Right atrium auricular region (tissue), 2 donors: ENCODE measurements around the gene MED15. TPM values are rescaled to one million over a fixed set of nuclear protein-coding genes. Genes with fewer than 3 reads are reported as not detected.

Experiments
- DNase-seq: peaks from one replicate; pipeline ENCODE4 v3.0.0-alpha.2; 2019; ENCODE audit warnings: low spot score
- H3K27ac ChIP-seq, 2 donors: fragments of 200-600 bp; sonication (generic); 1 replicate in 1 of 2; 2 replicates in 1 of 2; pipeline ENCODE4 v1.5.1; 2016 to 2019
- H3K27me3 ChIP-seq, 2 donors: fragments of 200-600 bp; sonication (generic); one replicate each; pipeline versions ENCODE4 v1.5.1 to v1.6.0; 2017 to 2019
- H3K36me3 ChIP-seq: fragments of 200-600 bp; sonication (generic); one replicate; pipeline ENCODE4 v1.5.1; 2016
- H3K4me1 ChIP-seq, 2 donors: fragments of 200-600 bp; sonication (generic); one replicate each; pipeline versions ENCODE4 v1.5.1 to v1.6.0; 2017 to 2019
- H3K4me3 ChIP-seq, 2 donors: fragments of 200-600 bp; sonication (generic); 1 replicate in 1 of 2; 2 replicates in 1 of 2; pipeline ENCODE4 v1.5.1; 2017 to 2019; ENCODE audit warnings: mild to moderate bottlenecking in 1 of 2, moderate library complexity in 1 of 2
- H3K9me3 ChIP-seq, 2 donors: fragments of 200-600 bp; sonication (generic); one replicate each; pipeline ENCODE4 v1.5.1; 2019
- CTCF ChIP-seq, 2 donors: fragments of 200-600 bp; sonication (generic); IDR thresholded peaks; one replicate each; pipeline ENCODE4 v1.5.1; 2019; ENCODE audit warnings: antibody characterized with exemption in 2 of 2
- total RNA-seq, 2 donors: library from RNA; depleted of rRNA; stranded (reverse); fragments of >200 nt; gene quantifications; one replicate each; pipeline ENCODE4 v1.1.0, GENCODE V29; 2016

Gene MED15
- total RNA-seq, 2 donors from 2014 or later: 18.8 to 40.6 TPM

- H3K36me3 ChIP-seq: no peaks in the 10 kb centered on the region
- no peaks in the 10 kb centered on the region for H3K27me3 ChIP-seq
- DNase-seq: no peak
- TF ChIP-seq CTCF (IDR thresholded peaks at IDR 0.05): no peak
- H3K27ac ChIP-seq: no peak overlapping the region
- no peaks in the 10 kb centered on the region for H3K9me3 ChIP-seq
- no peak overlapping the region for H3K4me3 ChIP-seq
- no peaks in the 10 kb centered on the region for H3K4me1 ChIP-seq
Observed at GRCh38 chr22:20634560-20635226, 127.3 kb downstream of the MED15 start.

- H3K36me3 ChIP-seq: no peaks in the 10 kb centered on the region
- no peaks in the 10 kb centered on the region for H3K4me1 ChIP-seq
- H3K27me3 ChIP-seq: no peaks in the 10 kb centered on the region
- H3K4me3 ChIP-seq: no peak overlapping the region
- H3K9me3 ChIP-seq: no peaks in the 10 kb centered on the region
- no peak for DNase-seq
- TF ChIP-seq CTCF (IDR thresholded peaks at IDR 0.05): no peak
- H3K27ac ChIP-seq: no peak overlapping the region
Observed at GRCh38 chr22:20635227-20635591, 127.8 kb downstream of the MED15 start.

- no peak for DNase-seq
- no peak overlapping the region for H3K4me3 ChIP-seq
- no peaks in the 10 kb centered on the region for H3K36me3 ChIP-seq
Observed at GRCh38 chr22:20636075-20636812, 128.8 kb downstream of the MED15 start.

GRCh38 chr22:20636945-20637344, 129.5 kb downstream of the MED15 start:
- Histone ChIP-seq H3K4me3 (no peak overlapping the region), H3K9me3 (no peaks in the 10 kb centered on the region), H3K4me1 (no peaks in the 10 kb centered on the region), H3K27ac (no peak overlapping the region), H3K27me3 (no peaks in the 10 kb centered on the region), H3K36me3 (no peaks in the 10 kb centered on the region)
- TF ChIP-seq CTCF (IDR thresholded peaks at IDR 0.05): no peak
- DNase-seq: no peak

More at GRCh38 chr22:20636075-20636812, 128.8 kb downstream of the MED15 start:
- H3K27ac ChIP-seq: no peak overlapping the region
- no peak for TF ChIP-seq CTCF (IDR thresholded peaks at IDR 0.05)
- no peaks in the 10 kb centered on the region for H3K4me1 ChIP-seq
- no peaks in the 10 kb centered on the region for H3K27me3 ChIP-seq
- no peaks in the 10 kb centered on the region for H3K9me3 ChIP-seq

Other genes starting within 250 kb of the MED15 start
- gene RTN4R, start 239.3 kb upstream of the MED15 start, total RNA-seq: 1 to 10 TPM; 1.0 to 2.0 TPM
- gene DGCR6L, start 187.6 kb upstream of the MED15 start, total RNA-seq: 10 to 100 TPM; 60.4 to 64.3 TPM
- gene ZNF74, start 113.5 kb upstream of the MED15 start, total RNA-seq: 1 to 10 TPM; 5.6 to 6.3 TPM
- 10 to 100 TPM in 1 of 2 donors, 1 to 10 TPM in 1; 6.5 to 11.0 TPM for gene SCARF2, start 69.8 kb upstream of the MED15 start, total RNA-seq
- gene KLHL22, start 11.8 kb upstream of the MED15 start, total RNA-seq: 10 to 100 TPM; 16.0 to 21.9 TPM